GM12878 (cell line): Measurements from ENCODE around the gene RCE1. TPM values are rescaled to one million over a fixed set of nuclear protein-coding genes. Genes with fewer than 3 reads are reported as not detected.

Source experiments
- ATAC-seq: fragments of 200-7000 bp; cut with Tn5 transposase; 3 replicates; pipeline ENCODE4 v1.9.1; 2020; ENCODE audit warnings: mild to moderate bottlenecking, moderate library complexity
- BruUV-seq: library from RNA; stranded (reverse); fragments of 400-500 nt; replicated peaks from 2 replicates; lab custom pipeline; 2021; lab: Mats Ljungman, UMichigan
- CTCF ChIA-PET: fragments of 300-600 bp; sonication (Branson Sonifier 250); formaldehyde crosslinking; extraction: SDS; loops from one replicate; lab custom pipeline; 2021; ENCODE audit warnings: inconsistent platforms; lab: Yijun Ruan, JAX
- POLR2A ChIA-PET: fragments of 350-600 bp; formaldehyde crosslinking; extraction: SDS; loops from one replicate; lab custom pipeline; 2021; ENCODE audit warnings: inconsistent platforms; lab: Charles Lee
- RAD21 ChIA-PET: fragments of 300-600 bp; sonication (Branson Sonifier 250); formaldehyde crosslinking; loops from one replicate; lab custom pipeline; 2023; ENCODE audit warnings: antibody characterized with exemption; ENCODE audit not compliant: unreplicated experiment; lab: Charles Lee
- SMC1A ChIA-PET: fragments of 300-600 bp; sonication (Branson Sonifier 250); formaldehyde crosslinking; loops from one replicate; lab custom pipeline; 2023; ENCODE audit not compliant: unreplicated experiment, uncharacterized antibody; lab: Charles Lee
- DNase-seq: peaks from one replicate; pipeline ENCODE4 v3.0.0-alpha.2; 2011; ENCODE audit warnings: low read depth, low spot score
- FAIRE-seq: peaks from 3 replicates; lab custom pipeline; 2011; peaks lifted over from hg19 to GRCh38; lab: Jason Lieb, UNC
- H2AFZ ChIP-seq: 2 replicates; pipeline ENCODE4 v1.6.0; 2011; ENCODE audit warnings: low read depth, low read length, control low read depth; ENCODE audit not compliant: control insufficient read depth
- H3K27ac ChIP-seq: 2 replicates; pipeline ENCODE4 v1.5.1; 2011; ENCODE audit warnings: control low read depth; ENCODE audit not compliant: control insufficient read depth, insufficient read depth
- H3K27me3 ChIP-seq, 2 experiments: replicated peaks in 1 of 2; 2 replicates each; pipeline versions ENCODE4 v1.6.0 to v1.6.1; 2011; ENCODE audit warnings: low read length in 1 of 2; ENCODE audit not compliant: control insufficient read depth in 2 of 2, insufficient read depth in 2 of 2
- H3K36me3 ChIP-seq, 2 experiments: 2 replicates each; pipeline ENCODE4 v1.5.1; 2011; ENCODE audit warnings: low read length in 1 of 2; ENCODE audit not compliant: control insufficient read depth in 2 of 2, insufficient read depth in 2 of 2
- H3K4me1 ChIP-seq: 2 replicates; pipeline ENCODE4 v1.6.1; 2011; ENCODE audit warnings: mild to moderate bottlenecking, low read length, moderate library complexity, mixed read lengths; ENCODE audit not compliant: control insufficient read depth, insufficient read depth
- H3K4me2 ChIP-seq: 2 replicates; pipeline ENCODE4 v1.6.0; 2011; ENCODE audit warnings: control low read depth; ENCODE audit not compliant: control insufficient read depth, insufficient read depth
- H3K4me3 ChIP-seq: fragments of 200-600 bp; sonication (generic); 2 replicates; pipeline ENCODE4 v1.5.1; 2016
- H3K79me2 ChIP-seq: 2 replicates; pipeline ENCODE4 v1.6.0; 2011; ENCODE audit warnings: low read length; ENCODE audit not compliant: control insufficient read depth, insufficient read depth
- H3K9ac ChIP-seq: 2 replicates; pipeline ENCODE4 v1.8.0; 2011; ENCODE audit warnings: low read length, control low read depth, mixed read lengths; ENCODE audit not compliant: control insufficient read depth, insufficient read depth
- H3K9me3 ChIP-seq: replicated peaks from 3 replicates; pipeline ENCODE4 v1.5.1; 2011; ENCODE audit warnings: mild to moderate bottlenecking, low read length; ENCODE audit not compliant: control insufficient read depth, insufficient read depth
- H4K20me1 ChIP-seq: 2 replicates; pipeline ENCODE4 v1.6.0; 2011; ENCODE audit not compliant: control insufficient read depth, insufficient read depth
- BACH1 ChIP-seq: fragments of 450-650 bp; IDR thresholded peaks from 2 replicates; pipeline ENCODE4 v1.6.1; 2017; ENCODE audit warnings: mild to moderate bottlenecking, borderline replicate concordance
- IKZF1 ChIP-seq: fragments of 450-650 bp; conservative IDR thresholded peaks from 2 replicates; pipeline ENCODE4 v1.6.1; 2017; ENCODE audit warnings: antibody characterized with exemption, mild to moderate bottlenecking
- KLF5 ChIP-seq: fragments of 450-650 bp; IDR thresholded peaks from 2 replicates; pipeline ENCODE4 v1.6.1; 2014; ENCODE audit warnings: mild to moderate bottlenecking; ENCODE audit not compliant: partially characterized antibody
- MYB ChIP-seq: fragments of 150-350 bp; IDR thresholded peaks from 2 replicates; pipeline ENCODE4 v1.6.1; 2014; ENCODE audit warnings: mild to moderate bottlenecking, low read depth, low read length, borderline replicate concordance
- NFIC ChIP-seq: IDR thresholded peaks from 2 replicates; pipeline ENCODE4 v1.6.1; 2012; ENCODE audit warnings: low read depth, mild to moderate bottlenecking, inconsistent platforms, low read length, moderate library complexity
- POU2F2 ChIP-seq: IDR thresholded peaks from 3 replicates; pipeline ENCODE4 v1.6.1; 2011; ENCODE audit warnings: low read depth, mild to moderate bottlenecking, low read length, borderline replicate concordance
- RCOR1 ChIP-seq: conservative IDR thresholded peaks from 2 replicates; pipeline ENCODE4 v1.6.1; 2012; ENCODE audit warnings: low read depth, low read length, improper control_type of control experiment
- RELB ChIP-seq: fragments of 450-650 bp; IDR thresholded peaks from 2 replicates; pipeline ENCODE4 v1.6.1; 2017; ENCODE audit warnings: low read depth, mild to moderate bottlenecking, moderate library complexity
- SMAD1 ChIP-seq: fragments of 450-650 bp; IDR thresholded peaks from 2 replicates; pipeline ENCODE4 v1.6.1; 2018; ENCODE audit warnings: mild to moderate bottlenecking, low read depth; ENCODE audit not compliant: partially characterized antibody
- TCF12 ChIP-seq: IDR thresholded peaks from 2 replicates; pipeline ENCODE4 v1.6.1; 2011; ENCODE audit warnings: low read depth, mild to moderate bottlenecking, low read length
- WRNIP1 ChIP-seq: IDR thresholded peaks from 2 replicates; pipeline ENCODE4 v1.6.1; 2011; ENCODE audit warnings: low read depth, low read length, improper control_type of control experiment, borderline replicate concordance
- WGBS: methylation state at CpG from one replicate; pipeline ENCODE4 v1.1.6; 2016; ENCODE audit warnings: low lambda C conversion rate; ENCODE audit not compliant: insufficient replicate concordance, insufficient coverage; ENCODE audit errors: missing lambda C conversion rate; 5-methylcytosine and 5-hydroxymethylcytosine counted together
- in situ Hi-C: fragments of 300-500 bp; cut with MboI; formaldehyde crosslinking; loops from 9 replicates; pipeline ENCODE4 v1.14.3; 2018; ENCODE audit warnings: mixed read lengths
- intact Hi-C: fragments of 100-400 bp; cut with micrococcal nuclease; formaldehyde crosslinking; loops from one replicate; pipeline ENCODE4 v1.14.2; 2022; ENCODE audit not compliant: unreplicated experiment
- polyA plus RNA-seq, 11 experiments: library from polyadenylated mRNA; depleted of rRNA in 4 of 11; unstranded in 6 of 11; stranded (reverse) in 5 of 11; fragments of >200 nt; fragmentation: Nextera tagmentation in 4 of 11; fragmentation: Illumina TruSeq in 1 of 11; extraction: Ambion mirVana in 4 of 11; extraction: Trizol in 1 of 11; gene quantifications; 1 replicate in 1 of 11; 2 replicates in 10 of 11; pipeline versions ENCODE4 v1.2.1 to v1.2.3, GENCODE V29; 2011 to 2016; ENCODE audit warnings: inconsistent platforms in 2 of 11, missing spikeins in 2 of 11, low read depth in 1 of 11
- total RNA-seq, 4 experiments: library from RNA; depleted of rRNA in 3 of 4; stranded (reverse); fragments of >200 nt in 3 of 4; fragmentation: Illumina TruSeq in 1 of 4; extraction: Trizol in 1 of 4; gene quantifications; 2 replicates each; pipeline versions ENCODE4 v1.2.1 to v1.2.3, GENCODE V29; 2013 to 2021

The RCE1 gene
- total and polyA plus RNA-seq, 10 of the 15 experiments (the other 5 are each of a cell fraction or from before 2014, with no cell fraction given), result 0.79 to 32.9 (median 16.4) TPM

- intact Hi-C loops, result no loop called here
- ChIA-PET SMC1A (no interaction called here), POLR2A (no interaction called here), CTCF (no interaction called here), RAD21 (no interaction called here)
- 88% methylated on average over 8 of the region's 8 CpGs for WGBS
- DNase-seq (no peak), FAIRE-seq (no peak), ATAC-seq (no peak)
- Histone ChIP-seq H3K27ac (no peak overlapping the region), H3K4me1 (peaks cover 15% of the 10 kb centered on the region), H3K27me3 (peaks cover 2% of the 10 kb centered on the region in 2 experiments; a peak in 2 of 4 replicates), H2AFZ (no peak overlapping the region), H3K9ac (no peak overlapping the region), H3K36me3 (no peaks in the 10 kb centered on the region), H3K79me2 (no peaks in the 10 kb centered on the region), H4K20me1 (no peaks in the 10 kb centered on the region; the same call in 1 of the 2 replicates), H3K9me3 (no peaks in the 10 kb centered on the region), H3K4me3 (no peak overlapping the region), H3K4me2 (no peak overlapping the region)
- no peak for TF ChIP-seq KLF5
- no peak for TF ChIP-seq TCF12
- no peak for TF ChIP-seq WRNIP1
- TF ChIP-seq BACH1, result no peak
- no peak for TF ChIP-seq RCOR1
- TF ChIP-seq IKZF1, result no peak
- TF ChIP-seq RELB, result no peak
- no peak for TF ChIP-seq POU2F2
- TF ChIP-seq MYB, result no peak
- no peak for TF ChIP-seq SMAD1
- TF ChIP-seq NFIC, result no peak
- in situ Hi-C loops, result no loop called here
- no TSS peak for BruUV-seq
Observed at GRCh38 chr11:66889960-66890359, 46.7 kb downstream of the RCE1 start.
